Body of pancreas (tissue), 4 donors: ENCODE measurements around the gene TKFC.

Experiments
- POLR2A ChIP-seq, 3 donors: fragments of 450-650 bp; IDR thresholded peaks; one replicate each; pipeline ENCODE4 v1.6.1; 2016; ENCODE audit warnings: antibody characterized with exemption in 3 of 3, mild to moderate bottlenecking in 2 of 3
- TF ChIP-seq, protein P1 (sequence below), 7 experiments: fragments of 450-650 bp in 4 of 7; fragments of 200-600 bp in 3 of 7; sonication (generic) in 3 of 7; IDR thresholded peaks; one replicate each; pipeline ENCODE4 v1.5.1; 2016 to 2019; ENCODE audit warnings: antibody characterized with exemption in 7 of 7

DNA sequence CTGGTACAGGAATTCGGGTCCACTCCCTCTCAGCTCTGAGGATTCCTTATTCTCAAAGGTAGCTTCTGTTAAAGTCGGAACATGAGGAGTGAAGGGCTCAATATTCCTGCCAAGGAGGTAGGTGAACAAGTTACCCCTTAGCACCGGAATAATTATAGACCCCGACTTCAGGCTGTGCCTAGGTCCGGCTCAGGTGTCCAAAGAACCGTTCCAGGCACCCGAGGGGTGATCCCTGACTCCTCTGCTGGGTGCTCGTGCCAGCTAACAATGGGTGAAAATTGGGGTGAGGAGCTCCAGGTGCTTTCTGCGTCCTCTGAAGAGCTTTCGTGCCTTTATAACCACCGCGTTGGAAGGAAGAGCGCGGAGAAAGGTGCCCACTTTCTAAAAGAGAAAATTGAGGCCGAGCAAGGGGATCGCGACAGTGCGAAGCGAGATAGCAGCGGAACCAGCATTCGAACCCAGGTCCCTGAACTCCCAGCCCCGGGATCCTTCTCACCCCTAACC lies 28.3 kb downstream of the TKFC start:
- TF ChIP-seq, protein P1, sequence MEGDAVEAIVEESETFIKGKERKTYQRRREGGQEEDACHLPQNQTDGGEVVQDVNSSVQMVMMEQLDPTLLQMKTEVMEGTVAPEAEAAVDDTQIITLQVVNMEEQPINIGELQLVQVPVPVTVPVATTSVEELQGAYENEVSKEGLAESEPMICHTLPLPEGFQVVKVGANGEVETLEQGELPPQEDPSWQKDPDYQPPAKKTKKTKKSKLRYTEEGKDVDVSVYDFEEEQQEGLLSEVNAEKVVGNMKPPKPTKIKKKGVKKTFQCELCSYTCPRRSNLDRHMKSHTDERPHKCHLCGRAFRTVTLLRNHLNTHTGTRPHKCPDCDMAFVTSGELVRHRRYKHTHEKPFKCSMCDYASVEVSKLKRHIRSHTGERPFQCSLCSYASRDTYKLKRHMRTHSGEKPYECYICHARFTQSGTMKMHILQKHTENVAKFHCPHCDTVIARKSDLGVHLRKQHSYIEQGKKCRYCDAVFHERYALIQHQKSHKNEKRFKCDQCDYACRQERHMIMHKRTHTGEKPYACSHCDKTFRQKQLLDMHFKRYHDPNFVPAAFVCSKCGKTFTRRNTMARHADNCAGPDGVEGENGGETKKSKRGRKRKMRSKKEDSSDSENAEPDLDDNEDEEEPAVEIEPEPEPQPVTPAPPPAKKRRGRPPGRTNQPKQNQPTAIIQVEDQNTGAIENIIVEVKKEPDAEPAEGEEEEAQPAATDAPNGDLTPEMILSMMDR (IDR thresholded peaks at IDR 0.05) = no peak
- no peak for TF ChIP-seq POLR2A (IDR thresholded peaks at IDR 0.05)
